Endothelial cell (in vitro differentiated cells): ENCODE results near the gene FBXL13. TPM values are rescaled to one million over a fixed set of nuclear protein-coding genes. Genes with fewer than 3 reads are reported as not detected.
"Not testable (repeated sequence)": the region's sequence is repeated elsewhere in the genome, so short reads cannot be mapped to it uniquely, and the experiment has no call there.

ENCODE experiments used
- DNase-seq: peaks from one replicate; pipeline ENCODE4 v3.0.0; 2021; ENCODE audit warnings: low spot score
- H3K27ac Mint-ChIP-seq: one replicate; pipeline ENCODE4 v1.8.0; 2021; ENCODE audit warnings: mixed read lengths, inconsistent platforms; ENCODE audit not compliant: unreplicated experiment
- H3K27me3 Mint-ChIP-seq: one replicate; pipeline ENCODE4 v1.8.0; 2021; ENCODE audit warnings: mild to moderate bottlenecking, moderate library complexity, mixed read lengths, inconsistent platforms; ENCODE audit not compliant: unreplicated experiment
- H3K36me3 Mint-ChIP-seq: one replicate; pipeline ENCODE4 v1.8.0; 2021; ENCODE audit warnings: mild to moderate bottlenecking, low read depth, mixed read lengths, inconsistent platforms; ENCODE audit not compliant: unreplicated experiment
- H3K4me1 Mint-ChIP-seq: one replicate; pipeline ENCODE4 v1.8.0; 2021; ENCODE audit warnings: mild to moderate bottlenecking, mixed read lengths, inconsistent platforms; ENCODE audit not compliant: unreplicated experiment
- H3K4me3 Mint-ChIP-seq: one replicate; pipeline ENCODE4 v1.8.0; 2021; ENCODE audit warnings: mild to moderate bottlenecking, mixed read lengths, inconsistent platforms; ENCODE audit not compliant: unreplicated experiment
- H3K9me3 Mint-ChIP-seq: one replicate; pipeline ENCODE4 v1.8.0; 2021; ENCODE audit warnings: mixed read lengths, inconsistent platforms; ENCODE audit not compliant: unreplicated experiment
- total RNA-seq: library from RNA; stranded (reverse); fragmentation: NEBNext Ultra II Directional; extraction: Animal tissue kit (Norgen Biotek cat#: 25700); gene quantifications from one replicate; pipeline ENCODE4 v1.2.1, GENCODE V29; 2021; ENCODE audit not compliant: unreplicated experiment
- TF ChIP-seq, protein P1 (sequence below): fragments of 200-600 bp; sonication (generic); IDR thresholded peaks from one replicate; pipeline ENCODE4 v1.5.0; 2021; ENCODE audit warnings: antibody characterized with exemption; ENCODE audit not compliant: unreplicated experiment

FBXL13 gene
- total RNA-seq, 1 donor from 2014 or later: 3.4 TPM

DNA sequence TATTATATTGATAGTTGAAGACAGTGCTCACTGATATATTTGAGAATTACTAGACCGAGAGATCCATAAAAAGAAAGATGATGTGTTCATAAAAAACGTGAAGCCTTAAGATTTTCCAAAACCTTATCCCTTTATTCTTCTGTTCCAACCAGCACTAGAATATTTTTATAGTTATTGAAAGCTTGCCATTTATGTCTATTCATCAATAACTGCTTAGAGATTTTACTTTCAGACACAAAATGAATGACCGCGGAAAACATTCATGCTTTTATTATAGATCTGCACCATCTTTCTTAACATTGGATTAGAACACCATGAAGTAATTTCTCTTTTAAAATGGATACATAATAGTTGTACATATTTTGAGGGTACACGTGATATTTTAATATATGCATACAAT lies 77.6 kb downstream of the FBXL13 start:
- no peaks in the 10 kb centered on the region for H3K27me3 Mint-ChIP-seq
- no peak overlapping the region for H3K4me3 Mint-ChIP-seq
- no peak overlapping the region for H3K27ac Mint-ChIP-seq
- no peaks in the 10 kb centered on the region for H3K9me3 Mint-ChIP-seq
- TF ChIP-seq, protein P1, sequence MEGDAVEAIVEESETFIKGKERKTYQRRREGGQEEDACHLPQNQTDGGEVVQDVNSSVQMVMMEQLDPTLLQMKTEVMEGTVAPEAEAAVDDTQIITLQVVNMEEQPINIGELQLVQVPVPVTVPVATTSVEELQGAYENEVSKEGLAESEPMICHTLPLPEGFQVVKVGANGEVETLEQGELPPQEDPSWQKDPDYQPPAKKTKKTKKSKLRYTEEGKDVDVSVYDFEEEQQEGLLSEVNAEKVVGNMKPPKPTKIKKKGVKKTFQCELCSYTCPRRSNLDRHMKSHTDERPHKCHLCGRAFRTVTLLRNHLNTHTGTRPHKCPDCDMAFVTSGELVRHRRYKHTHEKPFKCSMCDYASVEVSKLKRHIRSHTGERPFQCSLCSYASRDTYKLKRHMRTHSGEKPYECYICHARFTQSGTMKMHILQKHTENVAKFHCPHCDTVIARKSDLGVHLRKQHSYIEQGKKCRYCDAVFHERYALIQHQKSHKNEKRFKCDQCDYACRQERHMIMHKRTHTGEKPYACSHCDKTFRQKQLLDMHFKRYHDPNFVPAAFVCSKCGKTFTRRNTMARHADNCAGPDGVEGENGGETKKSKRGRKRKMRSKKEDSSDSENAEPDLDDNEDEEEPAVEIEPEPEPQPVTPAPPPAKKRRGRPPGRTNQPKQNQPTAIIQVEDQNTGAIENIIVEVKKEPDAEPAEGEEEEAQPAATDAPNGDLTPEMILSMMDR: no peak
- no peaks in the 10 kb centered on the region for H3K36me3 Mint-ChIP-seq
- DNase-seq: no peak
- H3K4me1 Mint-ChIP-seq: peaks cover under 1% of the 10 kb centered on the region

DNA sequence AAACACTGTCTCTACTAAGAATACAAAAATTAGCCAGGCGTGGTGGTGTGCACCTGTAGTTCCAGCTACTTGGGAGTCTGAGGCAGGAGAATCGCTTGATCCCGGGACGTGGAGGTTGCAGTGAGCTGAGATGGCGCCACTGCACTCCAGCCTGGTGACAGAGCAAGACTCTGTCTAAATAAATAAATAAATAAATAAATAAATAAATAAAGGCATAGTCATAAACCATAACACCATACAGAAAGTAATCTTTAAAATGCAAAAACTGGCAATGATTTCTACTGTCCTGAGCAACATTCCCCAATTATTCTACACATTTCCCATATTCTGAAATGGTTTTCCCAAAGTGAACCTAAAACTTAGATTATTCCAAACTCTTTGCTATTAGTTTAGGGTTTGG lies 79.0 kb downstream of the FBXL13 start:
- H3K9me3 Mint-ChIP-seq, H3K27ac Mint-ChIP-seq, DNase-seq, H3K4me1 Mint-ChIP-seq, H3K27me3 Mint-ChIP-seq, H3K36me3 Mint-ChIP-seq, H3K4me3 Mint-ChIP-seq: not testable (repeated sequence)

DNA sequence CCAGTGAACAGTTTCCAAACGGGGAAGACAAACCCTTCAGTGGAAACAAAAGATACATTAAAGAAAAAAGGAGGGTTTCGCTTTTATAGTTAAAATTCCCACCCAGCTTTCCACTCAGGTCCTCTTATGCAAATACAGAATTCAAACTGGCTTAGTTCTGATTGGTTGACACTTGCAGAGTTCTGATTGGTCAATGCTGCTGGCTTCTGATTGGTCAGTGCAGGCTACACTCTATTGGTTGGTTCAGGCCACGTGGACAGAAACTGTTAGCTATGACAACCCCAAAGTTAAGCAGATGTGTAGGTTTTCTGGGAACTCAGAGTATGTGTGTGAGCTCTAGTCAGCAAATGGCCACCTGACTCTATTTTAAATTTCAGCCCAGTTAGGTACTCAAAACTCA lies 80.0 kb downstream of the FBXL13 start:
- peaks cover 3% of the 10 kb centered on the region for H3K4me1 Mint-ChIP-seq
- H3K9me3 Mint-ChIP-seq: no peaks in the 10 kb centered on the region
- H3K36me3 Mint-ChIP-seq: no peaks in the 10 kb centered on the region
- H3K27ac Mint-ChIP-seq: no peak overlapping the region
- no peak for DNase-seq
- TF ChIP-seq, protein P1: no peak
- H3K4me3 Mint-ChIP-seq: no peak overlapping the region
- no peaks in the 10 kb centered on the region for H3K27me3 Mint-ChIP-seq

GRCh38 chr7:102993718-102994029 lies 80.9 kb downstream of the FBXL13 start:
- Mint-ChIP-seq H3K9me3 (no peaks in the 10 kb centered on the region), H3K4me3 (no peak overlapping the region), H3K27me3 (no peaks in the 10 kb centered on the region), H3K4me1 (peaks cover 3% of the 10 kb centered on the region), H3K36me3 (no peaks in the 10 kb centered on the region), H3K27ac (no peak overlapping the region)
- TF ChIP-seq, protein P1: no peak
- no peak for DNase-seq

- Mint-ChIP-seq H3K4me1 (peaks cover 3% of the 10 kb centered on the region), H3K36me3 (no peaks in the 10 kb centered on the region), H3K27me3 (no peaks in the 10 kb centered on the region), H3K9me3 (no peaks in the 10 kb centered on the region), H3K4me3 (no peak overlapping the region), H3K27ac (no peak overlapping the region)
- TF ChIP-seq, protein P1: no peak
- DNase-seq: no peak
These were observed 81.5 kb downstream of the FBXL13 start for GRCh38 chr7:102992938-102993717.
